ENCODE results near the gene ROPN1L.
"Not testable (repeated sequence)": the region's sequence is repeated elsewhere in the genome, so short reads cannot be mapped to it uniquely, and the experiment has no call there.

The ROPN1L gene
- 0.94 reads per million for total RNA-seq

DNA sequence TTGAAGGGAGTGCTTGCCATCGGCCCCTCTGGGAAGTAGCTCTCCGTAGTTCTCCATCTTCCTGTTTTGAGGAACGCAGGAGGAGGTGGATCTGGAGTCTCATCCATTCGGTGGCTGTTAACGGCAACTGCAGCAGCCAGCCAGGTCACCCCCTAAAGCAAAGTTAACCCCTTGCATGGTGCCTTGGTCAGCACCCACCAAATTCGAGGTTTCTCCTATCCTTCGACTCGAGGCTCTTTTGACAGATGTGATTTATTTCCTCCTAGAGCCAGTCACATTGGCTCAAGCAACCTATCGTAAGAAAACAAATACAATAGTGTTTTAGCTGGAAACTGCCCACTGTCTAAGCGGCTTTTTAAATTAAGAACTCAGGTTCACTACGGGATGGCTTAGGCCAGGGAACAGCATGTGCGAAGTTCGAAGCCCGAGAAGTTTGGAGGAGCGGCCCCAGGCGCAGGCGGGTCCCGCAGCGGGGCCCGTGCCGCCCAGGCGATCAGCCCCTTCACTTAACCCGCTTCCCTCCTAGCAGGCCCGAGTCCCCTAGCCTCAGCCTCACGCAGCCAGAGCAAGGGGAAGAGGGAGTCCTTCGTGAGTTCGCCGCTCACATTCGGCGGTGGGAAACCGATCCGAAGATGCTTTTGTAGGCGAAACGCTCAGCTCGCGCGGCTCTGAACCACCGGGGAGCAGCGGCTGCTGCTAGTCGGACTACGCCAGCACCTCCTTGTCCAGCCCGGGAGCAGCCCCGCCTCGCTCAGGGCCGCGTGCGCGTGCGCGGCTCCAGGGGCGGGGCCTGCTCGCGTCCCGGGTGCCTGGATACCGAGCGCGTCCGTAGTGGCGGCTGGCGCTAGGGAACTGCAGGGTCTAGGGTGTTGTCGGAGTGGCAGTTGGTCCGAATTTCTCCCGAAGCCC, at the start of gene ROPN1L:
ROPN1L (plus strand) TSS at position 797 of the 909 bp plus-strand sequence. CDS start 289 bp downstream, outside the sequence.
- DNase-seq = peak; percentile 71

DNA sequence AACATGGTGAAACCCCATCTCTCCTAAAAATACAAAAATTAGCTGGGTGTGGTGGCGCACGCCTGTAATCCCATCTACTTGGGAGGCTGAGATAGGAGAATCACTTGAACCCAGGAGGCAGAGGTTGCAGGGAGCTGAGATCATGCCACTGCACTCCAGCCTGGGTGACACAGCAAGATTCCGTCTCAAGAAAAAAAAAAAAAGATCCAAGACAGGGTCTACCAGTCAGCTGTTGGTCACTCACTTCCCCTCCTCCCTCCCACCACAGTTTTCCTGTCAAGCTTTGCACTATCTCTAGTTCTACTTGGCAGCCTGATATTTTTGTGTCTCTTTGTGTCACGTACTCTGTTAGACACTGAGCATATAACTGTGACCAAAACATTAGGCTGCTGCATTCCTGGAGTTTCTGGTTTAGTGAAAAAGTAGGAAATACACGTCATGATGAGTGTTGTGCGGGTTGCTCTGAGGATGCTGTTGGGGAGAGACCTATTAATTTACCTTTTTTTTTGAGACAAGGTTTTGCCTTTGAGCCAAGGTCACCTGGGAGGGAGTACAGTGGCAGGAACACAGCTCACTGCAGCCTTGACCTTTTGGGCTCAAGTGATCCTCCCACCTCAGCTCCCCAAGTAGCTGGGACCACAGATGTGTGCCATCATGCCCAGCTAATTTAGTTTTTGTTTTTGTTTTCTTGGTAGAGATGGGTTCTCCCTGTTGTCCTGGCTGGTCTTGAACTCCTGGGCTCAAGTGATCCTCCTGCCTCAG, 48.9 kb upstream of the ROPN1L start:
- DNase-seq = not testable (repeated sequence)

DNA sequence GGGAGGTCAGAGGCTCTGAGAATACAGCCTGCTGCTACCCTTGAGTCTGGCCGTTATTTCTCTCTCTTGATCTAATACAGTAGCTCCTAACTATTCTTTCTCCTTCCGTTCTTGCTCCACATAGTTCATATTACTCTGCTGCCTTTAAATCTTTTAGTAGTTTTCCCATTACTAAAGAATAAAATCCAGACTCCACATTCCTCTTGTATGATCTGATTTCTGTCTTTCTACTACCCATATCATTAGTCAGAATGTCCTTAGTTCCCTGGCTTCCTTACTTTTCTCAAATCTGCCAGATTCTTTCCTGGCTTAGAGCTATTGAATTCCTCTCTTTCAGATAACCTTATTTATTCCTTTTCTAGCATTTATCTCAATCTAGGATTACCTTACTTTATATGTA, 48.2 kb upstream of the ROPN1L start:
- no peak for DNase-seq

DNA sequence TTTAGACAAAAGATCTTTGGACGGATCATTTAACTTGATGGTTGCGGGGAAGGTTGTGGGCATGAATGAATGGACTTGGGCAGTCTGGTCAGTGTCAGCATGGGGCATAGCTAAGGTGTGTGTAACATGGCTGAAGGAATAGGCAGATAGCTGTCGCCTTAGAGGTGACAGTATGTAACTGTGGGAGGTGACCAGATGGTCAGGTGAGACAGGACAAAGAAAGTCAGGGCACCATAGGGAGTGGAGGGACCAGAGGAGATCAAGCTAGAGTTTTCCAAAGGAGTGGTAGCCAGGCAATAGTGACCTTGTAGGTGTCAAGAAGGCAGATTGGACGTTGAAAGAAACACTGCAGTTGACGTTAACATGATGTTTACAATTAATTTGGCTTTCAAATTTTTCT, 45.1 kb upstream of the ROPN1L start:
- DNase-seq = no peak

DNA sequence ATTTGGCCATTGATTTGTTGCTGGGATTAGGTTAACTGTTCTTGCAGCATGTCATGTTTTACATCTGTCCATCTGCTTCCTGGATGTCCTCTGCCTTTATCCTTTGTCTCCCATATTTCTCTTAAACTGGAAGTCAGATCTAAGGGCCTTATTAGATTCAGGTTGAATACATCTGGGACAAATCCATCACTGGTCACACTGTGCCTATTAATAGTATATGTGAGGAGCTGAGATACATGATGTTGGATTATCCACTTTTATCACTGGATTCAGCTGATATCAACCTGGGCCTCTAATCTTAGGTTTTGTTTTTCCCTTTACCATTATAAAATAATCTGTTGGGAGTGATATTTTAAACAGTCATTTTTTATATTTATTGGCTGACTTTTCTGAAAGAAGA, 41.8 kb upstream of the ROPN1L start:
- DNase-seq = no peak

DNA sequence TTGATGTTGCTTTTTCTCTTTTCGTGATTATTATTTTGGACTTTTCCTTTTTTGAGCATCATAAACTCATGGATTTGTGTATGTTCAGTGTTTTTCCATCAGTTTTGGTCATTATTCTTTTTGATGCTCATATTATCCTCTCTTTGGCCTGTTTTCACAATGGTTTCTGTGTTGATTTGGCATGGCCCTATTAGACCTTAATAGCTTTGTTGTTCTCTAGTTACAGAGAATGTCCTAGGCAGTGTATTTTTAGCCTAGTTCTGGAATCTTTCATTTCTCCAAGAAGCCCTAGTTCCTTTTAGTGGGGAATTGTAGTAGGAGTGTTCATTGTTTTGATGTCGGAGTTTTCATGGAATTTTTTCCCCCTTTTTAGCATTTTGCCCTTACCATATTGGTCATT, 41.3 kb upstream of the ROPN1L start:
- DNase-seq = no peak

DNA sequence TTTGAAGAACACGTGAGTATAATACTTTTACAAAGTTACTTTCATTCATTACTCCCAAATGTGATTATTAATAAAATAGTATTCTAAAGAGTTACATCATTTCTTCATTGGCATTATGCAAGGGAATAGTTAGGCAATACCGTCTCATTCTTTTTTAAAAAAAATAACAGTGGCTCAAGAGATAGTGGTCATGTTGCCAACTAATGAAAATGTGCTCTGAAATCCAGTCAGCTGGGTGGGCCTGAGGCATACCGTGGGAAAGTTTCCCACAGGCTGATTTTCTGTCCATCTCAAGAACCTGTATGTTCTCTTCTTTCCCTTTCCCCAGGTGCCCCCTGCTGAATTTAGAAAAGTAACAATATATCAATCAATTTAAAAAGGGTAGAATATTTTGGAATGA, 40.8 kb upstream of the ROPN1L start:
- no peak for DNase-seq

DNA sequence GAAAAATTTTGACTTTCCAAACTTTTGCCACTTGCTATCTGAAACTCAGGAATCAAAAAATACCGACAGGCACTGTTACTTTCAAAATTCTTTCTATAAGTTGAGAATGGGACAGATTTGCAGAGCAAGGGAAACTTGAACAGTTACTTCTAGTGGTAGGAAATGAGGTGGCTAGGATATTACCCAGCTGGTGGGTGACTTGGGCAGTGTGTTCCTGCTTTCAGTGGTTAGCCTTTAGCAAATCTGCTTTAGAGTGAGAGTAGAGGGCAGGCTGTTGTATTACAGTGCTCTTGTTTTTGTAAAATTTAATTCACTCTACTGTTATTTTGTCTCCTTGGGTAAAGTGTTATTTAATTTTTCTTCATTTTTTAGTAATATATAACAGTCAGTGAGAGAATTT, 40.2 kb upstream of the ROPN1L start:
- no peak for DNase-seq

DNA sequence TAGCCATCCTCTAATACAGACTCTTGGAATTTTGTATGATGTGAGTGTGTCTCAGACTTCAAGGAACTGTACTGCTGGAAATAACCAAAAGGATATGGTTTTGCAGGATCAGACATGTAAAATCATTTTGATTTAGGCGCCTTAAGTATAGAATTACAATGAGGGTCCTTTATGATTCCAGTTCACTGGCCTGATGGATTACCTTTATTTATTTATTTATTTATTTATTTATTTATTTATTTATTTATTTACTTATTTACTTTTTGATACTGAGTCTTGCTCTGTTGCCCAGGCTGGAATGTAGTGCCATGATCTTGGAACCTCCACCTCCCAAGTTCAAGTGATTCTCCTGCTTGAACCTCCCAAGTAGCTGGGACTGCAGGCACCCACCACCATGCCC, 37.9 kb upstream of the ROPN1L start:
- no peak for DNase-seq

DNA sequence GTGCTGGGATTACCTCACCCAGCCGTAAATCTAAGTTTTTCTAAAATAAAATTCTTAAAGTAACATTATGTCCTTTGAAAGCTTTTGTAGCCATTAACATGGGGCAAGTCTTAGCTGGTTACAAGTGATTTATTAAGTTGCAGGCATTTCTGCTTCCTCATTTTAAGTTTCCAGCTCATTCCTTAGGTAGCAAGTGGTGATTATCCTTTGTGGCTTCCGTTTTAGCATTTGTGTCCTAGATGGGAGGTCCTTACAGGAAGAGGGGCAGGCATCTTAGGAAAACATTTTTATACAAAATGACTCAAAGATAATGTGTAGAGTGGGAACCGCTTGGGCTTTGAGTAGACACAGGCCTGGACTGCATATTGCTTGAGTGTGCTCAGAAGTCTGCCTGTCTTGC, 35.0 kb upstream of the ROPN1L start:
- no peak for DNase-seq

DNA sequence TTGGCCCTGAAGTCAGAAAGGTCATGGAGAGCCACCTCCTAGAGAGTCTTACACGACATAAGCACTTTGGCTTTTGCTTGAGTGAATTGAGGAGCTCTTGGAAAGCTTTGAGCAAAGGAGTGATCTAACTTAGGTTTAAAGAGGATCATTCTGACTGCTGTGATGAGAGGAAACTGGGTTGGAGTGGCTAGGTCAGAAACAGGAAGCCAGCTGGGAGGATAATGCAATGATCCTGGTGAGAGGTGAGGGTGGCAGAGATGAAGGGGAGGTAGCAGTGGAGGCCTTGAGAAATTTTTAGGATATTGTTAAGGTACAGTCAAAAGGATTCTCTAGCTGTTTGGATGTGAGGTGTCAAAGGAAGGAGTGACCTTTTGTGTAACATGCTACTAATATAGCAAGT, 32.2 kb upstream of the ROPN1L start:
- no peak for DNase-seq

DNA sequence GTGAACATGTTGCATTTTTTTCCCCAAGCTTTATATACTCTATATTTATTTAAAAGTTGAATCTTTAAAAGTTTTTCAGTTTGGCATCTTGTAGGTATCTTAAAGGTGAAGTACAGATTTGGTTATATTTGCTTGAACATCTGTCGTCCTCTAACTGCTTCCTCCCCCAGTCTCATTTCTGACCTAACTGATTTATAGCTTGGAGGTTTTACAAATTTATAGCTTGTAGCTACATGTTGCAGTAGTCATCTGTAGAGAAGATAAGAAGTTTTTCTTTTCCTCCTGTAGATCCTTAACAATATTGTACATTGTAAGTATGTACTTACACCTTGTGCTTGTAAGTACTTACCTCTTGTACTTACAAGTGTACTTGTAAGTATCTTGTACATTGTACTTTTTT, 31.0 kb upstream of the ROPN1L start:
- no peak for DNase-seq

DNA sequence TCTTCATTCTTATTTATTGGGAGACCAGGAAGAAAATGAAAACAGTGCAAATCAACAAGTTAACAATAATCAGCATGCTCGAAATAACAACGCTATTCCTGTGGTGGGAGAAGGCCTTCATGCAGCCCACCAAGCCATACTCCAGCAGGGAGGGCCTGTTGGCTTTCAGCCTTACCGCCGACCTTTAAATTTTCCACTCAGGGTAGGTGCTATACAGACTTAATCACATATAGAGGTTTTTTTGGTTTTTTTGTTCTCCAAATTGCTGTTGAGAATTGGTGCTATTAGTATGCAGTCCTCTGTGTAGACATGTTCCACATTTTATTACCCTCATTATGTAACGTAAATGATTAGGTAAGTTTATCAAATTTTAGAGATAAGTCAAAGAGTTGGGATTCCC, 30.3 kb upstream of the ROPN1L start:
- DNase-seq = no peak

DNA sequence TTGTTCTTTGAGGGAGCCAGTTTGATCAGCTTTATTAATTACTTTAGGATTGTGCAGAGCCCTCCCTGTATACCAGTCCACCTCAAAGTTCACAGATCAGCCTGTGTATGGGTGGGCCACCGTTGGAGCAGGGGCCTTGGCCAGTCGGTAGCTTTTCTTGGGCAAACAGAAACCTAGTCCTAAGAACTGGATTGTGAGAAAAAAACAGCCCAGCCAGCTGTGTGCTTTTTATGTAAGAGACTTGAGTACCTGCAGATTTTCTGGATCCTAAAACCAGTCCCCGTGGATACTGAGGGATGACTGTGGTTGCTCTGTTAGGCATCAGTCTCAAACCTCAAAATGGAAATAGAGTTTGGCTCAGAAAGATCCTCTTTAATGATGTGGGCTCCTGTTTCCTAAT, 24.8 kb upstream of the ROPN1L start:
- DNase-seq = no peak

DNA sequence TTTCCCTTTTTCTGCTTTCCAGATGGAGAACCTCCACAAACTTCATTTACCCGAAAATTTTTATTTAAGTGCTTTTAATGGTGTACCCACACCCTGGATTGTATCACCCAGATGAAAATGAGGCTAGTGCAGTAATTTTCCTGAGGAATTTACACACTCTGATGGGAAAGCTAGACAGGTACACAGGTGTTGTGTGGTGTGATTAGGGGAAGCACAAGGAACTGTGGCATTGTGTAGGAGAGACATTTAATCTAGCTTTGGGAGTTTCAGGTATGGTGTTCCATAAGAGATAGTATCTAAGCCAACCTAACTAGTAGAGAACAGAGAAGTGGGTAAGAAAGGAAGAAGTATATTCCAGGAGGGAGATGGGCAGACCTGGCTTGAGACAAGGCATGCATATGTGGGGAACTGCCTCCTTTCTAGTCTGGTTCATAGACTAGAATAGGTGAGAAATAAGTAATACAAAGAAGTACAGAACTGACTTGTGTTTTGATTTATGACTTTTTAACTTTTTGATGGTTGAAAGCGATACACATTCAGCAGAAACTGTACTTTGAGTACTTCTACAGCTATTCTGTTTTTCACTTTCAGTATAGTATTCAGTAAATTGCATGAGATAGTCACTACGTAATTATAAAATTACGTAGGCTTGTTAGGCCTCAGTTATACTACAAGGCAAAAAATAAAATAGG, 22.9 kb upstream of the ROPN1L start:
- DNase-seq = no peak

DNA sequence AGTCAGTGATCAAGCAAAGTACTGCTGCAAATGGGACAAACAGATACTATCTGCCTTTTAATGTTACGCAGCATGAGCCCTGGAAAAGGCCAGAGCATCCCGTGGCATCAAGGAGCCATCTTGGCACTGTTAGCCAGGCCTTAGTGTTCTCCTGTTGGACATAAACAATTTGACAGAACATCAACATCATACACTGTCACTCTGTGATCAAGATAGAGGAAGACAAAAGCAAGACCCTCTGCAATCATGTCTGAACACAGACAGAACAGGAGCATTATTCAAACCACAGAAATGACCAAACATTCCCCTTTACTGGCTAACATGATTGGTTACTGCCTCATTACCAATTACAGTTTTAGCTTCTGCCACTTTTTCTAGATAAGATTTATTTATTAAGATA, 21.2 kb upstream of the ROPN1L start:
- DNase-seq = no peak

DNA sequence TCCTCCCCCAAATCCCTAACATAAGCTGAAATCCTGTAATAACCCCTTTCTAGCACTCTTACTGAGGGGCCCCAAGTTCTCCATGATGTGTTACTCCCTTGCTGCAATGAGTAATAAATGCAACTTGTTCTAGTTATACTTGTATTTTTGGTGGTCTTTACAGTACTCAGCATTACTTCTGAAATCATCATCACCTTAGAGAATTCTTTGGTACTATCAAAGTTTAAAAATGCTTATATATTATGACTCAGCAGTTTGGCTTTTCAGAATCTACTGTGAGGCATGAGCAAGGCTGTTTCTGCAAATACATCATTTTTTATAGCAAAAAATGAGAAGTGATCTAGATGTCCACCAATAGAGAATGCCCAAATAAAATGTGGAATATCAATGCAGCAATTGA, 20.7 kb upstream of the ROPN1L start:
- DNase-seq = no peak

DNA sequence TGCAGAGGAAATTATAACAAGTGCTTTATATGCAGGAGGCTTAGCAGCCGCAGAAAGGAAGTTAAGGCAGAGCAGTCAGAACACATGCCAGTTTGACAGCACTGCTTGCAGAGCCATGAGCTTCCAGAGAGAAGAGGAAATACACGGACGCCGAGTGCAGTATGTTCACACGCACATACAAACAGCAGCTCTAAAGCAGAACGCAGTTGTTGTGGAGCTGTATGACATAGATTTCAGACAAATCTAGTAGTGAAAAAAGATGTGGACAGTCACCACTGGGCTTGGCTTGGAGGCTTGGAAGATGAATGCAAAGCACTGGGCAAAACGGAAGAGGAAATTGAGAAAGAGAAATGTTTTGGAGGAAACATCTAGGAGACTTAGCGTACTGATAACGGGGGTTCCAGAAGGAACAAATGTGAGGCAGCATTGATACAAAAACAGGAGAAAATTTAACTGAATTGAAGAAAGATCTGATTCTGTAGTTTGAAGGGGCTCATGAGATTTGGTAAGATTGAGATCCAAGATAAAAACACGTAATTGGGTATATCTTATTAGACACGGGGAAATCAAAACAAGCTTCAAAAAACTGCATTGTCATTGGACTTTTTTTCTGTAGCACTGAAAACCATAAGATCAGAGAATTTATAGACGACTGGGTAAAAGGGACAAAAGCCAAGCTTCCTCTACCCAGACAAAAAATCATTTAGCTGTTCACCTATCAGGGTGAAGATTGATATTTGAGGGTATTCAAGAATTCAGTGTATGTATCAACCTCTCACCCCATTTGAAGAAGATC, 19.6 kb upstream of the ROPN1L start:
- DNase-seq = no peak

DNA sequence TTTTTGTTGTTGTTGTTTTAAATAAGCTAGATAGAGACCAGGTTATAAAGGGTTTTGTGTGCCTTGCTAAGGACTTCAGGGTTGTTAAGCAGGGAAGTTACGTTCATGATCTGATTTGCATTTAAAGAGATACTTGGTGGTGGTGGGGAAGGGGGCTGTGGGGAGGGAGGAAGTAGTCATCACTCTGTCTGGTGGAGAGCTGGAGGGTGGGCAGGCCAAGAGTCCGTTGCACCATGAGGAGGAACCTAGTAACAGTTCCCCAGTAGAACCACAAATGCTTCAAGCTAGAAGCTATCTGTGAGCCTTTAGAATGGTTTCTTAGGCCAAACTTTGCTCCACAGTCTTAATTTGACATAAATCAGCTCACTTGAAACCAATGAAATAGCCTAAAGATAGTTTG, 18.7 kb upstream of the ROPN1L start:
- DNase-seq = no peak

DNA sequence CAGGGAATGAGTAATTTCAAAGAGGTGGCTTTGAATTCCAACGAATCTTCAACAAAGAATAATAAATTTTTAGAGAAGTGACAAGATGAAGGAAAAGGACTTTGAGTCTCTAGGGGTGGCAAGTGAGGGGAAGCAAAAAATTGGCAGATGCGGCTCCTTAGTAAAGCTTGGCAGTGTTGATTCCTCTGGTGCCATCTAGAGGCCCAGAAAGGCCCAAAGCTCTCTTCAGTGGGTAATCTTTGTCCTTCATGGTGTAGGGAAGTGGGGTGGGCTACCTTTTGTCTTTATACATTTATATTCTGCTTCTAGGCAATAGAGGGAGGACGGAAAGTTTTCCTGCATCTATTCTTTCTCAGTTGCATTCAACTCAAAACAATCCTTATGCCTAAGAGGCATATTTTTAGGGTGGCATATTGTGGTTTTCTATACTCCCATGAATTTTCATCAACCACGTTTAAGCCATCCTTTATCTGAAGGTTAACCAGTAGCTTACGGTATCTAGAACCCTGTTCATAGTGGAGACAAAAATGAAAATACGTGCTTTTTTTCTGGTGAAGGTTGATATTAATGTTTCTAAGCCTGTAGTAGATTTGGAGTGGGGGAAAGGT, 17.5 kb upstream of the ROPN1L start:
- no peak for DNase-seq

DNA sequence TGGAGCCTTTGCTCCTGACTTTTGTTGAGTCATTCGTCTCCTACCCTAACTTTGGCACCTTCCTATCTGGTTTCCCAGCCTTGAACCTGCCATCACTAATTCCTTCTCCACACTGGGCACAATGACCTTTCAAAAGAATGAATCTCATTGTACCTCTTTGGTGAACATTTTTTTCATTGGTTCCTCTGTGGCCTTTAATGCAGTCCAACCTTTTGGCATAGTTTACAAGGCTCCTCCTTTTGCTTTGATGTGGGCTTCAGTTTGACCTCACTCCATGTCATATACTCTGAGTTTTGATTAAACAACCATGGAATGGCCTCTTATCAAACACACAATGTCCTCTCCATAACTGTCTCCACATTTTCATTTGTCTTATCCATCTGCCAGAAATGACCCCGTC, 14.5 kb upstream of the ROPN1L start:
- no peak for DNase-seq

DNA sequence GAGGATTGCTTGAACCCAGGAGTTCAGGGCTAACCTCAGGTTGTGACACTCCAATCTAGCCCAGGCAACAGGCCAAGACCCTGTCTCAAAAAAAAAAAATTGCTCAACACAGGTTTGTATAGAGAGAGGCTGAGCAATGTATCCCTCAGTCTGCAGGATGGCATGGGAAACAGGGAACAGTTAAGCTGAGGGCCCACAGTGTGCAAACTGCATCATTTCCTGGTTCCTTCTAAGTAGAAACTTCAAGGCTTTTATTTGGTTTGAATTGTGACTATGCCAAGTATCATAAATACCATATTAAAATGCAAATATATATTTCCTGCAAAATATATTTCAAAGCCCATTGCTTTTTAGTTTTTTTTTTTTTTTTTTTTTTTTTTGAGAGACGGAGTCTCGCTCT, 13.7 kb upstream of the ROPN1L start:
- DNase-seq = no peak
